Endodermal cell (in vitro differentiated cells): ENCODE measurements around the gene KDM6A. TPM values are rescaled to one million over a fixed set of nuclear protein-coding genes. Genes with fewer than 3 reads are reported as not detected.

Source experiments
- DNase-seq: peaks from one replicate; pipeline ENCODE4 v3.0.0-alpha.2; 2017
- H3K27ac ChIP-seq: 2 replicates; pipeline ENCODE4 v1.5.1; 2013; ENCODE audit warnings: mild to moderate bottlenecking, low read depth, low read length, moderate library complexity
- H3K27me3 ChIP-seq: 2 replicates; pipeline ENCODE4 v1.6.1; 2013; ENCODE audit warnings: mild to moderate bottlenecking, low read length, moderate library complexity; ENCODE audit not compliant: insufficient read depth, control insufficient read depth, poor library complexity, severe bottlenecking
- H3K36me3 ChIP-seq: 2 replicates; pipeline ENCODE4 v1.7.0; 2013; ENCODE audit warnings: mild to moderate bottlenecking, low read length, moderate library complexity; ENCODE audit not compliant: control insufficient read depth, insufficient read depth
- H3K4me1 ChIP-seq: one replicate; pipeline ENCODE4 v1.7.0; 2013; ENCODE audit warnings: low read length; ENCODE audit not compliant: control insufficient read depth, insufficient read depth
- H3K4me3 ChIP-seq: 2 replicates; pipeline ENCODE4 v1.5.1; 2013; ENCODE audit warnings: mild to moderate bottlenecking, low read length, moderate library complexity
- H3K9ac ChIP-seq: 2 replicates; pipeline ENCODE4 v1.6.1; 2013; ENCODE audit warnings: mild to moderate bottlenecking, low read length, moderate library complexity; ENCODE audit not compliant: poor library complexity, severe bottlenecking; ENCODE audit errors: extremely low read depth
- H3K9me3 ChIP-seq: 2 replicates; pipeline ENCODE4 v1.6.1; 2013; ENCODE audit warnings: mild to moderate bottlenecking, low read length, moderate library complexity; ENCODE audit not compliant: control insufficient read depth
- H3K27ac Mint-ChIP-seq: 2 replicates; pipeline ENCODE4 v1.8.0; 2020; ENCODE audit warnings: mixed read lengths
- H3K27me3 Mint-ChIP-seq: 2 replicates; pipeline ENCODE4 v1.8.0; 2021; ENCODE audit warnings: mild to moderate bottlenecking, mixed read lengths; ENCODE audit not compliant: insufficient read depth
- H3K36me3 Mint-ChIP-seq: 2 replicates; pipeline ENCODE4 v1.8.0; 2020; ENCODE audit warnings: low read depth, mixed read lengths
- H3K4me1 Mint-ChIP-seq: 2 replicates; pipeline ENCODE4 v1.8.0; 2020; ENCODE audit warnings: mixed read lengths
- H3K4me3 Mint-ChIP-seq: 2 replicates; pipeline ENCODE4 v1.8.0; 2020; ENCODE audit warnings: mild to moderate bottlenecking, moderate library complexity, mixed read lengths
- H3K9me3 Mint-ChIP-seq: 2 replicates; pipeline ENCODE4 v1.8.0; 2020; ENCODE audit warnings: mild to moderate bottlenecking, mixed read lengths
- CTCF ChIP-seq: fragments of 200-600 bp; sonication (generic); conservative IDR thresholded peaks from 2 replicates; pipeline ENCODE4 v1.5.0; 2021; ENCODE audit warnings: antibody characterized with exemption, mild to moderate bottlenecking
- WGBS, 2 experiments: methylation state at CpG; one replicate each; pipeline versions ENCODE4 v1.1.5 to v1.1.7; 2013; ENCODE audit warnings: missing lambda C conversion rate in 2 of 2, mixed read lengths in 1 of 2; ENCODE audit not compliant: insufficient coverage in 1 of 2, insufficient read length in 1 of 2; 5-methylcytosine and 5-hydroxymethylcytosine counted together
- total RNA-seq, 2 donors: library from RNA; stranded (reverse); fragmentation: NEBNext Ultra II Directional in 1 of 2; extraction: Animal tissue kit (Norgen Biotek cat#: 25700) in 1 of 2; gene quantifications; 2 replicates in 1 of 2; 3 replicates in 1 of 2; pipeline ENCODE4 v1.2.1, GENCODE V29; 2021

KDM6A gene
- total RNA-seq, 2 donors from 2014 or later: 62.1 to 64.6 TPM

GRCh38 chrX:44978976-44979375 lies 106.0 kb downstream of the KDM6A start:
- Mint-ChIP-seq H3K36me3 (peaks cover 61% of the 10 kb centered on the region), H3K27me3 (no peaks in the 10 kb centered on the region), H3K4me3 (no peak overlapping the region), H3K4me1 (no peaks in the 10 kb centered on the region), H3K27ac (no peak overlapping the region), H3K9me3 (peaks cover 62% of the 10 kb centered on the region)
- peaks cover 51% of the 10 kb centered on the region for H3K36me3 ChIP-seq
- DNase-seq: no peak
- no peak overlapping the region for H3K4me3 ChIP-seq
- H3K4me1 ChIP-seq: no peaks in the 10 kb centered on the region
- no peak for TF ChIP-seq CTCF
- H3K27me3 ChIP-seq: no peaks in the 10 kb centered on the region
- H3K9ac ChIP-seq: no peak overlapping the region
- WGBS, 2 experiments: 92 to 100% methylated on average over 1 to 3 of the region's 3 CpGs
- no peak overlapping the region for H3K27ac ChIP-seq
- peaks cover 26% of the 10 kb centered on the region for H3K9me3 ChIP-seq

GRCh38 chrX:44980403-44980802 lies 107.4 kb downstream of the KDM6A start:
- Mint-ChIP-seq H3K27ac (no peak overlapping the region), H3K4me3 (no peak overlapping the region), H3K4me1 (no peaks in the 10 kb centered on the region), H3K27me3 (no peaks in the 10 kb centered on the region), H3K36me3 (peaks cover 55% of the 10 kb centered on the region), H3K9me3 (peaks cover 58% of the 10 kb centered on the region)
- Histone ChIP-seq H3K9me3 (peaks cover 12% of the 10 kb centered on the region), H3K27ac (no peak overlapping the region), H3K4me3 (no peak overlapping the region), H3K4me1 (no peaks in the 10 kb centered on the region), H3K27me3 (no peaks in the 10 kb centered on the region), H3K36me3 (peaks cover 39% of the 10 kb centered on the region), H3K9ac (no peak overlapping the region)
- DNase-seq: no peak
- 97% methylated on average over 4 of the region's 6 CpGs; no CpG with 5 or more reads in 1 of the 2 experiments for WGBS, 2 experiments
- no peak for TF ChIP-seq CTCF

GRCh38 chrX:44980883-44981282 lies 107.9 kb downstream of the KDM6A start:
- peaks cover 56% of the 10 kb centered on the region for H3K9me3 Mint-ChIP-seq
- Histone ChIP-seq H3K36me3 (peaks cover 34% of the 10 kb centered on the region), H3K9ac (no peak overlapping the region), H3K9me3 (peaks cover 7% of the 10 kb centered on the region), H3K4me1 (no peaks in the 10 kb centered on the region), H3K27me3 (no peaks in the 10 kb centered on the region), H3K4me3 (no peak overlapping the region), H3K27ac (no peak overlapping the region)
- 100% methylated on average over 1 of the region's 2 CpGs for WGBS, 2 experiments
- no peak overlapping the region for H3K27ac Mint-ChIP-seq
- TF ChIP-seq CTCF: no peak
- H3K4me3 Mint-ChIP-seq: no peak overlapping the region
- DNase-seq: no peak
- no peaks in the 10 kb centered on the region for H3K27me3 Mint-ChIP-seq
- no peaks in the 10 kb centered on the region for H3K4me1 Mint-ChIP-seq
- peaks cover 54% of the 10 kb centered on the region for H3K36me3 Mint-ChIP-seq
